IMR-90 (cell line): ENCODE data around the gene NHSL1.

Source experiments
- BHLHE40 ChIP-seq: fragments of 150-350 bp; IDR thresholded peaks from 2 replicates; pipeline ENCODE4 v1.6.1; 2016; ENCODE audit warnings: mild to moderate bottlenecking, low read depth, low read length
- CEBPB ChIP-seq: IDR thresholded peaks from 2 replicates; pipeline ENCODE4 v1.6.1; 2012; ENCODE audit warnings: low read depth, low read length, improper control_type of control experiment
- CHD1 ChIP-seq: IDR thresholded peaks from 2 replicates; pipeline ENCODE4 v1.6.1; 2012; ENCODE audit warnings: low read depth, low read length, improper control_type of control experiment
- ELK1 ChIP-seq: fragments of 150-350 bp; IDR thresholded peaks from 2 replicates; pipeline ENCODE4 v1.6.1; 2016; ENCODE audit warnings: low read depth, mild to moderate bottlenecking, low read length, moderate library complexity, borderline replicate concordance
- MAFK ChIP-seq: IDR thresholded peaks from 2 replicates; pipeline ENCODE4 v1.6.1; 2012; ENCODE audit warnings: low read depth, low read length, improper control_type of control experiment
- MAZ ChIP-seq: IDR thresholded peaks from 2 replicates; pipeline ENCODE4 v1.6.1; 2012; ENCODE audit warnings: low read depth, mild to moderate bottlenecking, low read length, improper control_type of control experiment, moderate library complexity, borderline replicate concordance
- MXI1 ChIP-seq: IDR thresholded peaks from 2 replicates; pipeline ENCODE4 v1.6.1; 2012; ENCODE audit warnings: low read depth, mild to moderate bottlenecking, low read length, moderate library complexity, borderline replicate concordance
- POLR2A ChIP-seq: IDR thresholded peaks from 2 replicates; pipeline ENCODE4 v1.6.1; 2012; ENCODE audit warnings: mild to moderate bottlenecking, low read depth, low read length
- RAD21 ChIP-seq: IDR thresholded peaks from 2 replicates; pipeline ENCODE4 v1.6.1; 2012; ENCODE audit warnings: low read length, improper control_type of control experiment
- RCOR1 ChIP-seq: IDR thresholded peaks from 2 replicates; pipeline ENCODE4 v1.6.1; 2012; ENCODE audit warnings: mild to moderate bottlenecking, low read length, improper control_type of control experiment; ENCODE audit not compliant: insufficient replicate concordance
- RFX5 ChIP-seq: IDR thresholded peaks from 2 replicates; pipeline ENCODE4 v1.8.0; 2012; ENCODE audit warnings: low read depth, mild to moderate bottlenecking, low read length, moderate library complexity
- SMC3 ChIP-seq: fragments of 150-350 bp; IDR thresholded peaks from 2 replicates; pipeline ENCODE4 v1.6.1; 2016; ENCODE audit warnings: low read depth, mild to moderate bottlenecking, antibody characterized with exemption, low read length, moderate library complexity
- USF2 ChIP-seq: fragments of 150-350 bp; IDR thresholded peaks from 2 replicates; pipeline ENCODE4 v1.6.1; 2017; ENCODE audit warnings: mild to moderate bottlenecking, antibody characterized with exemption, low read length, low read depth
- TF ChIP-seq, protein P1 (sequence below): conservative IDR thresholded peaks from 2 replicates; pipeline ENCODE4 v1.5.1; 2012; ENCODE audit warnings: mild to moderate bottlenecking, low read depth, low read length, improper control_type of control experiment

GRCh38 chr6:138382498-138383265 is 116.6 kb downstream of the NHSL1 start:
- TF ChIP-seq RAD21: no peak
- no peak for TF ChIP-seq RFX5
- TF ChIP-seq, protein P1, sequence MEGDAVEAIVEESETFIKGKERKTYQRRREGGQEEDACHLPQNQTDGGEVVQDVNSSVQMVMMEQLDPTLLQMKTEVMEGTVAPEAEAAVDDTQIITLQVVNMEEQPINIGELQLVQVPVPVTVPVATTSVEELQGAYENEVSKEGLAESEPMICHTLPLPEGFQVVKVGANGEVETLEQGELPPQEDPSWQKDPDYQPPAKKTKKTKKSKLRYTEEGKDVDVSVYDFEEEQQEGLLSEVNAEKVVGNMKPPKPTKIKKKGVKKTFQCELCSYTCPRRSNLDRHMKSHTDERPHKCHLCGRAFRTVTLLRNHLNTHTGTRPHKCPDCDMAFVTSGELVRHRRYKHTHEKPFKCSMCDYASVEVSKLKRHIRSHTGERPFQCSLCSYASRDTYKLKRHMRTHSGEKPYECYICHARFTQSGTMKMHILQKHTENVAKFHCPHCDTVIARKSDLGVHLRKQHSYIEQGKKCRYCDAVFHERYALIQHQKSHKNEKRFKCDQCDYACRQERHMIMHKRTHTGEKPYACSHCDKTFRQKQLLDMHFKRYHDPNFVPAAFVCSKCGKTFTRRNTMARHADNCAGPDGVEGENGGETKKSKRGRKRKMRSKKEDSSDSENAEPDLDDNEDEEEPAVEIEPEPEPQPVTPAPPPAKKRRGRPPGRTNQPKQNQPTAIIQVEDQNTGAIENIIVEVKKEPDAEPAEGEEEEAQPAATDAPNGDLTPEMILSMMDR: no peak
- no peak for TF ChIP-seq SMC3
- TF ChIP-seq ELK1: no peak
- TF ChIP-seq POLR2A: no peak
- no peak for TF ChIP-seq MAFK
- no peak for TF ChIP-seq USF2
- no peak for TF ChIP-seq BHLHE40
- TF ChIP-seq RCOR1: no peak
- TF ChIP-seq CEBPB: no peak
- no peak for TF ChIP-seq CHD1
- TF ChIP-seq MAZ: no peak
- no peak for TF ChIP-seq MXI1
